Left renal cortex interstitium (tissue), 4 donors: ENCODE measurements around the gene OPTN. TPM values are rescaled to one million over a fixed set of nuclear protein-coding genes. Genes with fewer than 3 reads are reported as not detected.

Experiments used
- DNase-seq, 4 donors: peaks; one replicate each; pipeline ENCODE4 v3.0.0-alpha.2; 2013; ENCODE audit warnings: low read depth in 4 of 4, low spot score in 2 of 4, missing footprints in 1 of 4
- polyA plus RNA-seq, 4 donors: library from polyadenylated mRNA; unstranded; fragments of 120-200 nt; gene quantifications; one replicate each; pipeline ENCODE4 v1.2.1, GENCODE V29; 2013; ENCODE audit not compliant: insufficient read length in 4 of 4

The OPTN gene
- polyA plus RNA-seq, 4 donors: 34.3 to 39.5 (median 37.9) TPM

- DNase-seq: no peak
These were observed 68.8 kb downstream of the OPTN start for GRCh38 chr10:13168781-13169180.

GRCh38 chr10:13173616-13174015, 73.7 kb downstream of the OPTN start:
- no peak for DNase-seq

- DNase-seq: no peak
These were observed 80.8 kb downstream of the OPTN start for GRCh38 chr10:13180788-13181187.

GRCh38 chr10:13182424-13182823, 82.5 kb downstream of the OPTN start:
- no peak for DNase-seq

- DNase-seq: no peak
These were observed 83.7 kb downstream of the OPTN start for GRCh38 chr10:13183625-13184024.

- no peak for DNase-seq
These were observed 84.3 kb downstream of the OPTN start for GRCh38 chr10:13184276-13184675.

- no peak for DNase-seq
These were observed 85.0 kb downstream of the OPTN start for GRCh38 chr10:13184730-13185514.

GRCh38 chr10:13187135-13187534, 87.2 kb downstream of the OPTN start:
- no peak for DNase-seq

Other genes with a start within 250 kb of the OPTN start
- gene CCDC3, start 98.5 kb upstream of the OPTN start, polyA plus RNA-seq: 10 to 100 TPM; 10.7 to 15.0 (median 12.2) TPM
- 10 to 100 TPM in 2 of 4 donors, 1 to 10 TPM in 2; 8.7 to 12.5 (median 10.8) TPM for gene MCM10, start 61.4 kb downstream of the OPTN start, polyA plus RNA-seq
- not detected for gene UCMA, start 134.2 kb downstream of the OPTN start, polyA plus RNA-seq
- 10 to 100 TPM; 25.0 to 52.0 (median 37.8) TPM for gene PHYH, start 199.9 kb downstream of the OPTN start, polyA plus RNA-seq
- 100 to 1,000 TPM; 122 to 131 (median 126) TPM for gene SEPHS1, start 248.1 kb downstream of the OPTN start, polyA plus RNA-seq